DMS 273 treated with DMSO at 0.1 percent for 48 hours (cell line): ENCODE measurements around the gene ABCC5.
"Not testable (repeated sequence)": the region's sequence is repeated elsewhere in the genome, so short reads cannot be mapped to it uniquely, and the experiment has no call there.

ENCODE experiments used
- DNase-seq: peaks from one replicate; lab custom pipeline; 2025; lab: John Stamatoyannopoulos, UW

The ABCC5 gene

GRCh38 chr3:184017672-184018423 lies at the start of gene ABCC5:
Gene ABCC5 (minus strand): TSS chr3:184017884. CDS start chr3:184014392, 3,492 bp downstream.
- peak; percentile 97 for DNase-seq

GRCh38 chr3:184066211-184066610 lies 48.5 kb upstream of the ABCC5 start:
- DNase-seq = no peak

- DNase-seq = no peak
These were observed 45.0 kb upstream of the ABCC5 start for GRCh38 chr3:184062637-184063036.

- no peak for DNase-seq
These were observed 41.7 kb upstream of the ABCC5 start for GRCh38 chr3:184059424-184059823.

GRCh38 chr3:184058029-184058428 lies 40.3 kb upstream of the ABCC5 start:
- DNase-seq = no peak

GRCh38 chr3:184052767-184053166 lies 35.1 kb upstream of the ABCC5 start, which contains the start of gene HTR3C:
Gene HTR3C (plus strand): TSS chr3:184053047. CDS start chr3:184053081, 34 bp downstream.
- DNase-seq = no peak

GRCh38 chr3:184050217-184050847 lies 32.6 kb upstream of the ABCC5 start:
- no peak for DNase-seq

GRCh38 chr3:184045995-184046394 lies 28.3 kb upstream of the ABCC5 start:
- no peak for DNase-seq

- DNase-seq = no peak
These were observed 24.9 kb upstream of the ABCC5 start for GRCh38 chr3:184042617-184043016.

- DNase-seq = peak; percentile 66
These were observed 22.3 kb upstream of the ABCC5 start for GRCh38 chr3:184040010-184040409.

- DNase-seq = no peak
These were observed 21.7 kb upstream of the ABCC5 start for GRCh38 chr3:184039414-184039813.

GRCh38 chr3:184038307-184038706 lies 20.6 kb upstream of the ABCC5 start:
- DNase-seq = not testable (repeated sequence)

- DNase-seq = no peak
These were observed 20.1 kb upstream of the ABCC5 start for GRCh38 chr3:184037816-184038215.

GRCh38 chr3:184031187-184031792 lies 13.6 kb upstream of the ABCC5 start, which contains the start of gene HTR3D:
Gene HTR3D (plus strand): TSS chr3:184031742. CDS start chr3:184031742, 0 bp downstream.
- no peak for DNase-seq

GRCh38 chr3:184030536-184030935 lies 12.9 kb upstream of the ABCC5 start:
- DNase-seq = no peak

- DNase-seq = no peak
These were observed 11.8 kb upstream of the ABCC5 start for GRCh38 chr3:184029443-184029842.

GRCh38 chr3:184028275-184028890 lies 10.7 kb upstream of the ABCC5 start:
- DNase-seq = not testable (repeated sequence)

- not testable (repeated sequence) for DNase-seq
These were observed 7.6 kb upstream of the ABCC5 start for GRCh38 chr3:184025256-184025655.

GRCh38 chr3:184022323-184022722 lies 4.6 kb upstream of the ABCC5 start:
- no peak for DNase-seq

GRCh38 chr3:184018424-184018973 lies 815 bp upstream of the ABCC5 start:
- no peak for DNase-seq

GRCh38 chr3:184016811-184017671 lies 643 bp downstream of the ABCC5 start:
- no peak for DNase-seq
